GM23338 (cell line): Measurements from ENCODE around the gene SLC4A8. TPM values are rescaled to one million over a fixed set of nuclear protein-coding genes. Genes with fewer than 3 reads are reported as not detected.

ENCODE experiments used
- ATAC-seq: fragments of 200-7000 bp; cut with Tn5 transposase; 3 replicates; pipeline ENCODE4 v1.9.1; 2020
- DNase-seq: peaks from one replicate; pipeline ENCODE4 v3.0.0-alpha.2; 2015; ENCODE audit warnings: low spot score
- H2AFZ ChIP-seq: fragments of 200-600 bp; sonication (generic); 2 replicates; pipeline ENCODE4 v1.8.0; 2016; ENCODE audit warnings: antibody characterized with exemption, mild to moderate bottlenecking, moderate library complexity
- H3F3A ChIP-seq: fragments of 200-600 bp; sonication (generic); replicated peaks from 2 replicates; pipeline ENCODE4 v1.8.0; 2017; ENCODE audit warnings: antibody characterized with exemption, mixed run types, low read depth
- H3K27ac ChIP-seq: fragments of 200-600 bp; sonication (generic); 2 replicates; pipeline ENCODE4 v1.6.1; 2016; ENCODE audit warnings: low read depth
- H3K27me3 ChIP-seq: fragments of 200-600 bp; sonication (generic); 2 replicates; pipeline ENCODE4 v1.8.0; 2016; ENCODE audit warnings: mild to moderate bottlenecking, mixed run types, moderate library complexity; ENCODE audit not compliant: insufficient read depth
- H3K36me3 ChIP-seq: fragments of 200-600 bp; sonication (generic); 2 replicates; pipeline ENCODE4 v1.8.0; 2016; ENCODE audit warnings: mild to moderate bottlenecking; ENCODE audit not compliant: insufficient read depth
- H3K4me1 ChIP-seq: fragments of 200-600 bp; sonication (generic); 2 replicates; pipeline ENCODE4 v1.8.0; 2016; ENCODE audit warnings: mild to moderate bottlenecking, moderate library complexity; ENCODE audit not compliant: insufficient read depth
- H3K4me2 ChIP-seq: fragments of 200-600 bp; sonication (generic); 2 replicates; pipeline ENCODE4 v1.7.1; 2017; ENCODE audit warnings: mixed run types
- H3K4me3 ChIP-seq: fragments of 200-600 bp; sonication (generic); 2 replicates; pipeline ENCODE4 v1.6.1; 2016; ENCODE audit warnings: mixed run types
- H3K79me2 ChIP-seq: fragments of 200-600 bp; sonication (generic); replicated peaks from 2 replicates; pipeline ENCODE4 v1.8.0; 2017; ENCODE audit warnings: mild to moderate bottlenecking; ENCODE audit not compliant: insufficient read depth
- H3K9me2 ChIP-seq: fragments of 200-600 bp; sonication (generic); 2 replicates; pipeline ENCODE4 v1.8.0; 2017; ENCODE audit not compliant: insufficient read depth
- H4K20me1 ChIP-seq: fragments of 200-600 bp; sonication (generic); replicated peaks from 2 replicates; pipeline ENCODE4 v1.8.0; 2017; ENCODE audit warnings: mild to moderate bottlenecking; ENCODE audit not compliant: insufficient read depth
- H3K27ac Mint-ChIP-seq: 2 replicates; pipeline ENCODE4 v1.8.0; 2020; ENCODE audit warnings: inconsistent platforms, mild to moderate bottlenecking, moderate library complexity, mixed read lengths
- H3K27me3 Mint-ChIP-seq: 3 replicates; pipeline ENCODE4 v1.8.0; 2022; ENCODE audit warnings: low read depth, mild to moderate bottlenecking, moderate library complexity, mixed read lengths, inconsistent platforms; ENCODE audit not compliant: insufficient read depth, poor library complexity
- H3K36me3 Mint-ChIP-seq: 3 replicates; pipeline ENCODE4 v1.8.0; 2021; ENCODE audit warnings: low read depth, mild to moderate bottlenecking, inconsistent platforms, moderate library complexity, mixed read lengths
- H3K4me1 Mint-ChIP-seq: 3 replicates; pipeline ENCODE4 v1.8.0; 2020; ENCODE audit warnings: mild to moderate bottlenecking, inconsistent platforms, mixed read lengths
- H3K4me3 Mint-ChIP-seq: 3 replicates; pipeline ENCODE4 v1.8.0; 2021; ENCODE audit warnings: moderate library complexity, mild to moderate bottlenecking, inconsistent platforms, mixed read lengths
- H3K9me3 Mint-ChIP-seq: 3 replicates; pipeline ENCODE4 v1.8.0; 2020; ENCODE audit warnings: moderate library complexity, mild to moderate bottlenecking, inconsistent platforms, mixed read lengths
- CREB1 ChIP-seq: fragments of 250-450 bp; sonication (Bioruptor Pico); IDR thresholded peaks from 2 replicates; pipeline ENCODE4 v1.5.0; 2020; ENCODE audit warnings: low read depth, mild to moderate bottlenecking, moderate library complexity
- CTCF ChIP-seq, 2 experiments: fragments of 200-600 bp in 1 of 2; sonication (generic) in 1 of 2; conservative IDR thresholded peaks; 2 replicates each; pipeline versions ENCODE4 v1.5.1 to v1.6.1; 2016 to 2017; ENCODE audit warnings: antibody characterized with exemption in 2 of 2, low read depth in 2 of 2, mild to moderate bottlenecking in 2 of 2, moderate library complexity in 1 of 2
- ETS1 ChIP-seq: IDR thresholded peaks from 2 replicates; pipeline ENCODE4 v1.6.1; 2016; ENCODE audit warnings: antibody characterized with exemption
- EZH2 ChIP-seq: fragments of 200-600 bp; sonication (generic); IDR thresholded peaks from one replicate; pipeline ENCODE4 v1.8.0; 2017; ENCODE audit warnings: antibody characterized with exemption, mild to moderate bottlenecking, low read depth; ENCODE audit not compliant: unreplicated experiment
- EZH2phosphoT487 ChIP-seq: fragments of 200-600 bp; sonication (generic); IDR thresholded peaks from one replicate; pipeline ENCODE4 v1.8.1; 2018; ENCODE audit warnings: antibody characterized with exemption; ENCODE audit not compliant: unreplicated experiment
- JUNB ChIP-seq: IDR thresholded peaks from one replicate; pipeline ENCODE4 v1.6.1; 2016; ENCODE audit warnings: antibody characterized with exemption; ENCODE audit not compliant: unreplicated experiment
- NANOG ChIP-seq: IDR thresholded peaks from 2 replicates; pipeline ENCODE4 v1.6.1; 2016; ENCODE audit warnings: antibody characterized with exemption, borderline replicate concordance
- POLR2AphosphoS5 ChIP-seq: IDR thresholded peaks from 2 replicates; pipeline ENCODE4 v1.6.1; 2016; ENCODE audit warnings: antibody characterized with exemption, low read depth
- REST ChIP-seq: IDR thresholded peaks from one replicate; pipeline ENCODE4 v1.6.1; 2018; ENCODE audit warnings: antibody characterized with exemption; ENCODE audit not compliant: unreplicated experiment
- STAT1 ChIP-seq: IDR thresholded peaks from one replicate; pipeline ENCODE4 v1.6.1; 2016; ENCODE audit warnings: antibody characterized with exemption; ENCODE audit not compliant: unreplicated experiment
- ZNF114 ChIP-seq: fragments of 250-450 bp; sonication (Bioruptor Pico); IDR thresholded peaks from 2 replicates; pipeline ENCODE4 v1.5.0; 2020; ENCODE audit warnings: mild to moderate bottlenecking, moderate library complexity
- ZNF331 ChIP-seq: fragments of 250-450 bp; sonication (Bioruptor Pico); IDR thresholded peaks from 2 replicates; pipeline ENCODE4 v1.5.0; 2020; ENCODE audit warnings: low read depth, mild to moderate bottlenecking, moderate library complexity
- ZNF462 ChIP-seq: fragments of 250-450 bp; sonication (Bioruptor Pico); IDR thresholded peaks from 2 replicates; pipeline ENCODE4 v1.5.0; 2020; ENCODE audit warnings: mild to moderate bottlenecking, moderate library complexity
- polyA plus RNA-seq: library from polyadenylated mRNA; unstranded; fragments of >200 nt; fragmentation: Nextera tagmentation; extraction: Ambion mirVana; gene quantifications from 2 replicates; pipeline ENCODE4 v1.2.1, GENCODE V29; 2016
- total RNA-seq: library from RNA; depleted of rRNA; stranded (reverse); fragments of >200 nt; shearing (Covaris generic); gene quantifications from 2 replicates; pipeline ENCODE4 v1.2.3, GENCODE V29; 2014

The SLC4A8 gene
- total and polyA plus RNA-seq, 2 experiments from 2014 or later, result 7.6 to 9.2 TPM

GRCh38 chr12:51378749-51379148 lies 45.9 kb upstream of the SLC4A8 start:
- DNase-seq (no peak), ATAC-seq (no peak)
- Histone ChIP-seq H3K4me2 (no peak overlapping the region), H3K4me1 (peaks cover 18% of the 10 kb centered on the region), H4K20me1 (no peaks in the 10 kb centered on the region; the same call in 1 of the 2 replicates), H2AFZ (no peak overlapping the region), H3K4me3 (no peak overlapping the region), H3K27me3 (no peaks in the 10 kb centered on the region), H3K36me3 (0 out of 2 replicates have a peak, but pooled peaks cover 4% of the 10 kb centered on the region), H3K9me2 (no peaks in the 10 kb centered on the region), H3K27ac (no peak overlapping the region), H3K79me2 (no peaks in the 10 kb centered on the region), H3F3A (no peaks in the 10 kb centered on the region)
- no peak overlapping the region for H3K27ac Mint-ChIP-seq
- no peak overlapping the region for H3K4me3 Mint-ChIP-seq
- H3K9me3 Mint-ChIP-seq, result no peaks in the 10 kb centered on the region
- no peak for TF ChIP-seq STAT1
- TF ChIP-seq ETS1, result no peak
- TF ChIP-seq EZH2, result no peak
- no peak for TF ChIP-seq REST
- TF ChIP-seq EZH2phosphoT487, result no peak
- TF ChIP-seq POLR2AphosphoS5, result no peak
- no peak for TF ChIP-seq ZNF331 (CRISPR knock-in tag)
- no peak for TF ChIP-seq ZNF462 (CRISPR knock-in tag)
- no peak for TF ChIP-seq ZNF114 (CRISPR knock-in tag)
- no peak for TF ChIP-seq JUNB
- TF ChIP-seq CTCF (conservative IDR thresholded peaks at IDR 0.05; ENCODE audit: low read depth in 2 of 2), result no peak
- no peak for TF ChIP-seq CREB1 (CRISPR knock-in tag)
- no peak for TF ChIP-seq NANOG
- peaks cover 25% of the 10 kb centered on the region for H3K4me1 Mint-ChIP-seq
- peaks cover 31% of the 10 kb centered on the region for H3K36me3 Mint-ChIP-seq
- H3K27me3 Mint-ChIP-seq, result no peaks in the 10 kb centered on the region
